Fibroblast of mammary gland (primary cell): ENCODE results near the gene FBXL7.

ENCODE experiments used
- DNase-seq: peaks from one replicate; pipeline ENCODE4 v3.0.0-alpha.2; 2010; ENCODE audit warnings: low read depth
- H3K4me3 ChIP-seq: 2 replicates; pipeline ENCODE4 v1.5.1; 2011; ENCODE audit warnings: low read depth, mild to moderate bottlenecking, low read length, moderate library complexity; ENCODE audit not compliant: control insufficient read depth
- CTCF ChIP-seq: conservative IDR thresholded peaks from 2 replicates; pipeline ENCODE4 v1.5.1; 2011; ENCODE audit warnings: low read depth, low read length, inconsistent platforms; ENCODE audit not compliant: control insufficient read depth, insufficient read depth

Gene FBXL7

GRCh38 chr5:15618938-15619337 is 119.0 kb downstream of the FBXL7 start:
- H3K4me3 ChIP-seq: no peak overlapping the region
- TF ChIP-seq CTCF: no peak
- no peak for DNase-seq

- no peak for TF ChIP-seq CTCF
- H3K4me3 ChIP-seq: no peak overlapping the region
- DNase-seq: peak; percentile 88
These were observed 120.5 kb downstream of the FBXL7 start for GRCh38 chr5:15620501-15620900.

- no peak overlapping the region for H3K4me3 ChIP-seq
- DNase-seq: peak; percentile 39
- TF ChIP-seq CTCF: no peak
These were observed 121.1 kb downstream of the FBXL7 start for GRCh38 chr5:15621094-15621493.

- no peak for TF ChIP-seq CTCF
- H3K4me3 ChIP-seq: no peak overlapping the region
- DNase-seq: no peak
These were observed 123.8 kb downstream of the FBXL7 start for GRCh38 chr5:15623794-15624193.

- DNase-seq: no peak
- H3K4me3 ChIP-seq: no peak overlapping the region
- TF ChIP-seq CTCF: no peak
These were observed 127.1 kb downstream of the FBXL7 start for GRCh38 chr5:15627109-15627508.

- no peak overlapping the region for H3K4me3 ChIP-seq
- DNase-seq: no peak
- TF ChIP-seq CTCF: no peak
These were observed 127.7 kb downstream of the FBXL7 start for GRCh38 chr5:15627647-15628046.

GRCh38 chr5:15630441-15630840 is 130.5 kb downstream of the FBXL7 start:
- no peak for TF ChIP-seq CTCF
- H3K4me3 ChIP-seq: no peak overlapping the region
- no peak for DNase-seq
